Fibroblast of skin of back (primary cell): Measurements from ENCODE around the gene SDHAF3.

Experiments used
- DNase-seq: peaks from one replicate; pipeline ENCODE4 v3.0.0-alpha.2; 2013

Gene SDHAF3

DNA sequence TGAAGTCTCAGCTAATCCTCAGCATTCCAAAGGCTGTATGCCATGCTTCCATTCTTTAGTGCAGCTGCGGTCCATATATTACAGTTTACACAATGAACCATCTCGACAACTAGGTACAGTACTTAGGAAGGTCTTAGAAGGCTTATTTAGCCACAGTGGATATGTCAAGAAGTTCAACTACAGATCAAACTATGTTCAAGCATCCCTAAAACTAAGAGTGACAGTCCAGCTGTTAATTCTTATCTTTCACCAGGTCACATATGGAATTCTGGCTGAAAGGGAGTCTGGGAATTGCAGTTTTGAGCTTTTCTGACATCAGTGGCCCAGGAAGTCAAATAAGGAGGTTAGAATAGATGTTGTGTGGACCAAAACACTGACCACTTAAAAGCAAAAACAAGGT, 106.8 kb downstream of the SDHAF3 start:
- no peak for DNase-seq

DNA sequence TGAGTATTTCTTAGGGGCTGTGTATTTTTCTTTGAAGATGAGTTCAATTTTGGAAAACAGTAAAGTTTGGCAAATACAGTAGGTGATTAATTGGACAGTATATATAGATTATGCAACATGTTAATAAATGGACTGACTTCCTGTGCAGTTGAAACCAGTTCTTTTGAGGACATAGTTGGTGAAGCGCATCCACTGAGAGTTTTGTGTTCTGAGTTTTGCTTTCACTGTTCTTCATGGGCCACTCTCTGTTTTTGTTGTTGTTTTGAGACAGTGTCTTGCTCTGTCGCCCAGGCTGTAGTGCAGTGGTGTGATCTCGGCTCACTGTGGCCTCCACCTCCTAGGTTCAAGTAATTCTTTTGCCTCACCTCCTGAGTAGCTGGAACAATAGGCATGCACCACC, 109.0 kb downstream of the SDHAF3 start:
- DNase-seq = no peak
